NCI-H2081 (cell line): ENCODE data around the gene HADH.
"Not testable (repeated sequence)": the region's sequence is repeated elsewhere in the genome, so short reads cannot be mapped to it uniquely, and the experiment has no call there.

ENCODE experiments used
- DNase-seq, 2 experiments: peaks; one replicate each; lab custom pipeline; 2025; lab: John Stamatoyannopoulos, UW

Gene HADH

DNA sequence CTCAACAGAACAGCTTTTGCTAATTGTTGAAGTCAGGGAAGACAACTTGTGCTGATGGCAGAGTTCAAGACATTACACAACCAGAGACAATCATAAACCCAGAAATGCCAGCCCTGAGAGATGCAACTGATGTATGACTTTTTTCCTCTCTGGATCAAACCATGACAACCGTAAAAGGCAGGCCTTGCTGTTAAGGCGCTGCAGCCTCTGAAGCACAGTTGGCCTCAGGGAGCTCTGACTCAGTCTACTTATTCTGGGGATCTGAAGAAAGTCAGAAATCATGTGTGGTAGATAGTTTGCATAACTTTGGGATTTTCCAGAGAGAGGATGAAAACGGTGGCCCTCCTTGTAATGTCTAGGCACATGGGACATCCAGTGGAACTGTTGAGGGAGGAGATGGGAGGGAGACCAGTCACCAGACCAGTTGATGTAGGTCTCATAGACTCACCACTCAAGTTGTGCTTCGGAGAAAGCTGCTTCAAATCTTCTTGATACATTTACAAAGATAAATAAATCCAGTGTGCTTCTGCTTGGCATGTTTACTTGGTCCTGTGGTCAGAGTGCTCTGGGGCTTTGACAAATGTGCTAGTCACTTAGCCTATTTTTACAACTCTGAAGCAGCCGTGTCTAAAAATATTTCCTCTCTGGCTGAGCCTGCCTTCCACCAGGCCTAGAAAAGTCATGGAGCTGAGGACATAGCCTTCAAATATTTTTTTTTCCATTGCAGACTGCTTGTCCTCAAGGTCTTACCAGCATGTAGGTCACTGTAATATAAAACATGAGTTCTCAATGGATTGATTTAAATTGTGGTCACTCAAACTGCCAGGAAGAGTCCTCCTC, 7.5 kb downstream of the HADH start:
- no peak for DNase-seq

DNA sequence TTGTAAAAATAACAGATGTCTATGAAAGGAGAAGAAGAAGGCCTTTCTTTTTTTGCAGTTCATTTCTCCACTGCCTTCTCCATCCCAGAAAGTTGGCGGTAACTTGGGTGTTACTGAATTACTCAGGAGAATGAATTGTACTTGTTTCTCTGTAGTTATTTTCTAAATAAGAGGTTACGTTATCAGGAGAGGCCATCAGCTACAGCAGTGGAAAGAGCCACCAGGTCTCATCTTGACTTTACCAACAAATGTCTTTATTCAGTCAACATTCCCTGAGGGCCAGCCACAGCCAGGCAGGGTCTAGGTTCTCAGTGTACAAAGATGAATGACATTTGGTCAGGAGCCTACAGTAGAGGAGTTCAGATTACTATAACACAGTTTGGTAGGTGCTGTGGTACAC, 8.1 kb downstream of the HADH start:
- DNase-seq: no peak

DNA sequence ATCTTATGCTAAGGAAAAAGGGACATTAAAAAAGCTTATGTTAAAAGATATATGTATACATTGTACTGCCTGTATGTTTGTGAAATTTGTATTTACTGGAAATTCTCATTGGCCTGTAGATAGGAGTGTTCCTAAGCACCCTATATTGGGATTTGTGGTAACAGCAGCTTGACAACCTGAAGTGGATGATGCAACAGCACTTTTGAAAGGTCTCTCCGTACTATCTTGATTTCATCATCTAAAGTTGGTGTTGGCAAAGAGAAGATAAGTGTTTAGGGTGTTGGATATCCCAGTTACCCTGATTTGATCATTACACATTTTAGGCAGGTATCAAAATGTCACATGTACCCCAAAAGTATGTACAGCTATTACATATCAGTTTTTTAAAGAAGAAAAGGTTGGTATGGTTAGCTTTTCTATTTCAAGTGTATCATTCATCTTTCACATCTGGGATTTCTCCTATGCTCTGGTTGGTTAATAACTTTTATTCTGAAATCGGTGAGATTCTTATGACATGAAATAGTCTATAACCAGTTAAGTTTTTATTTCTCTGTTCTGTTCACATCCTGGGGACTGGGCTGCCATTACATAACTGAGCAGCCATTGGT, 10.3 kb downstream of the HADH start:
- no peak for DNase-seq

DNA sequence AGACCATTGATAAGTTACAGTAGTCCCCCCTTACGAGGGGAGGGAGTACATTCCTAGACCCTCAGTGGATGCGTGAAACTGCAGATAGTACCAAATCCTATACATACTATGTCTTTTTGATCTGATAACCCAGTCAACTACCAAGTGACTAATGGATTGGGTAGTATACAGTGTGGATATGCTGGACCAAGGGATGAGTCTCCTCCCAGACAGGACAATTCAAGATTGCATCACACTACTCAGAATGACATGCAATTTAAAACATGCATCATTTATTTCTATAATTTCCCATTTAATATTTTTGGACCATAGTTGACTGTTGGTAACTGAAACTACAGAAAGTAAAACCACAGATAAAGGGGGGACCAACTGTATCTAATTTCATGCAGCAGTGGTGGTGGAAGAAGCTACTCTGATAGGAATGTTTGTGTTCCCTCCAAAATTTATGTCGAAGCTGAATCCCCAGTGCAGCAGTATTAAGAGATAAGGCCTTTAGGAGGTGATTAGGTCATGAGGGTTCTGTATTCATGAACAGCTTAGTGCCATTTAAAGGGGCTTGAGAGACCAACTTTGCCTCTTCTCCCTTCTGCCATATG, 11.9 kb downstream of the HADH start:
- DNase-seq: no peak

DNA sequence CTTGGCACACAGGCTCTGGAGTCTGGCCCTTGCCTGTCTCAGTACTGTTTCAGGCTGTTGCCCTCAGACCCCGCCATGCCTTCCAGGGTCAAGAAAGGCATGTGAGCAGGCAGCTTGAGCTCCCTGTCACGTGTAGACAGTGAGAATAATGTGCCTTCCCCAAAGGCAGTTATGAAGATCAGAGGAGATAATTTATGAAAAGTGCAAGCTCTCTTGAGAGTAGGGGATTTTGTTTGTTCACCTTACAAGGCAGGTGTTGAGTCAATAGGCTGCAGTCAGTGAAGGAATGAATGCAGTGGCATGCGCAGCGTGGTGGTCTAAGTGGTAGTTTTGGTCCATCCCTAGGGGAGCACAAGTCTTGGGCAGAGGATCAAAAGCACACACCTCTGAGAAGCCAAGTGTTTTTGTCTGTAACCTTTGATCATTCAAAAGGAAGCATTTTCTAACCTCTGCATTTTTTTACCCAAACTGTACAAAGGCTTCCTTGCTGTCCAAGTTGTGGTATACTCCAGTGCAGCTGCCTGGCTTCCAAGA, 14.4 kb downstream of the HADH start:
- DNase-seq: no peak

DNA sequence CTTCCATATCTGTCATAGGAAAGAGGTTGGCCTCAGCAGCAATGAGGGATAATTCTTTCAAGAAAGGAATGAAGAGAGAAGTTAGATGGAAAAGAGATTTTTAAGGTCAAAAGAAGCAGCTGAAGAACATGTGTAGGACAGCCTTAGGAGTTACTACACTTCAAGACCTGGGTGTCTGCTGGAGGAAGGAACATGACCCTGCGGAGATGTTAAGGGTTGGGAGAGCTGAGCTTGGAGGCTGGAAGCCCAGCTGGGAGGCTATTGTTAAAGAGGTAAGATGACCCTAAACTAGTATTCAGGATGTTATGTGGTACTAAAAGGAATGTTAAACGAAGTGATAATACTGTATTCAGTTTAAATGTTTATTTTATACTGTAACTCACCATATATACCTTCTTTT, 15.0 kb downstream of the HADH start:
- DNase-seq: no peak

DNA sequence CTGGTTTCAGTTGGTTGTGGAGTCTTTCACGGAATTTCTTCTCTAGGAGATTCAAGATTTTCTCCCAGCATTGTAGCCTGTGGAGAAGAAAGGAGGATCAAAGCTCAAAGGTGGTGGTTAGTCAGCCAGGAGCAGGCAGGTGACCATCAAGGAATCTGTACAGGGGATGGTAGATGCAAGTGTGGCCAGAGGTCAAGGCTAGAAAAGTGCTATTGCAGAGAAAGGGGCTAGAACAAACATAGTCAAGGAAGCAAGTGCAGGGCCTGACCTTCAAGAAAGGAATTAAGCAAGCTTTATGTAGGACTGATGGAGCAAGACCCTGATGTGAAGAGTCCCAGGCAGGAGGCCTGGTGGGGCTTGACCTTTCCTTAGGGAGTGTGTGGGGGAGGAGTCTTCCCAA, 16.1 kb downstream of the HADH start:
- DNase-seq: no peak

DNA sequence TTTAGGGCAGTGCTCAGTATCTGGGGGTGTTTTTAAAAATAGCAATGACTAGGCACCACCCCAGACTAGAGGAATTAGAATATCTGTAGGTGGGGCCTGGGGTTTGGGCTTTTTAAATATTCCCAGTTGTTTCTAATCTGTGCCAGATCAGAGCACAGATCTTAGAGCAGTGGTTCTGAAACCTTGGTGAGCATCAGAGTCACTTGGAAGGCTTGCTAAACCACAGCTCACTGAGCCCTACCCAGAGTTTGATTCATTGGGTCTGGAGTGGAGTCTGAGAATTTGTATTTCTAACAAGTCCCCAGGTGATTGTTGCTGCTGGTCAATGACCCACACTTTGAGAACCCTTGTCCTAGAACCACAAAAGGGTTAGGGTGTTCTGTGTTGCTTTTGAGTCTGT, 16.7 kb downstream of the HADH start:
- no peak for DNase-seq

DNA sequence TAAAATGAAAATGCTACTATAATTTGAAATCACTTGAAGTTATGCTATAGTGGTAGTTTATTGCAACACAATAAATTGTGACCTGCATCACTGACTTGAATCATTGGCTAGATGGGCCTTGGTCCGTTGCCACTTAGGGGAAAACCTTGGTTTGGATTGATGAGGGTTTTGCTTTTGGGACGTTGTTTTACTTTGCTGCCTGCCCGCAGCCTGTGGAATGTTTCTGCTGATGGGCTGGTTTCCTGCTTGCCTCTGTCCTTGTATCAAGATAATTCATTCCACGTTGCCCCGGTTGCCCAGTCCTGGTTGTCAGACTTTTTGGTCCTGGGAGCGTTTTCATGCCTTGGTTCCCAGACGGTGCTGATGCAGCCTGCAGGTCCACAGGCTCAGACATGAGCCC, 18.3 kb downstream of the HADH start:
- no peak for DNase-seq

DNA sequence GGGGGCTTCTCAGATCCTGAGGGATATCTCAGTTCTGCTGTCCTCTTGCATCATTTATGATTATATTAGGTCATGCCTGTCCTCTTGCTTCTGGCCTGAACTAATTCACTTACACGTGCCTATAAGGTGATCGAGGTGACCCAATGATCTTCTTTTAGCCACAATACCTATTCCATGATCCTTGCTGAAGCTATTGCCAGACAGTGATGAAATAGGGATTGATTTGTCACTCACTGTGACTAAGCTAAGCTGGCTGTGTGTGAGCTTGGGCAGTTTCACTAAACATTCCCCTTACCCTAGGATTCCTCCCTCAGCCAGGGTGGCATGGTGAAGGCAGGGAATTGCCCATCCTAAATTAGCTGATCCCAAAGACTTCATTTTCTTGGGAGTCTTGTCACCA, 19.0 kb downstream of the HADH start:
- DNase-seq: no peak

DNA sequence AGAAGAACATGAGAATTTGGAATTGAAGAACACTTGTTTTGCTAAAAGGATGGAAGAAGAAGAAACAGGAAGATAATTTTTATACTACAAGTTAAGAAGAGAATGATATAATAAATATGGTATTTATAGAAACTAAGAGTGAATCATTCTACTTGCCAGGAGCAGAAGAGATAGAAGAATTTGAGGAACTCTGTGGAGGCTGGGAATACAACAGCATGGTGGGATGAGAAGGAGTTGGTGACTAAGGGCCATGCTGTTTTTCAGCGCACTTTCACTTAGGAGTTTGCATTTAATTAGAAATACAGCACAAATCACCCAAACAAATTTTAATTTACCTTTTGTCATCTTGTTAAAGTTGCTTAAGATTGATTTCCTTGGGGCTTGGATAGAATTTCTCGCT, 20.5 kb downstream of the HADH start:
- DNase-seq: no peak

DNA sequence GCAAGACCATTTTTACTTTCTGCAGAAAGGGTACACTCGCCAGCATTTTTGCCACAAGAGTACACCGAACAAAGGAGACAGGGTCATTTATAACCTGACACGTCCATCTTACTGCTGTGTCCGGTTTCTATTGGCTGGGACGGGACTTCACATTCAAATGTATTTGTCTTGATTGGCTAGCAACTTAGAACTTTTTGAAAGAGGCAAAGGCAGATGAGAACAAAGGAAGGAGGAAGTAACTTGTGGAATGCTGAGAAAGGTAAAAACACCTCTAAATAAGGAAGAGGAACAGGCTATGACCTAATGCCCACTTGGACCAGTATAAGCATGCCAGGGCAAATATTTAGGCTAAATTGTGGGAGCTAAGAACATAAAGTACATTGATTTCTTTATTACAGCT, 22.7 kb downstream of the HADH start:
- DNase-seq: not testable (repeated sequence)

DNA sequence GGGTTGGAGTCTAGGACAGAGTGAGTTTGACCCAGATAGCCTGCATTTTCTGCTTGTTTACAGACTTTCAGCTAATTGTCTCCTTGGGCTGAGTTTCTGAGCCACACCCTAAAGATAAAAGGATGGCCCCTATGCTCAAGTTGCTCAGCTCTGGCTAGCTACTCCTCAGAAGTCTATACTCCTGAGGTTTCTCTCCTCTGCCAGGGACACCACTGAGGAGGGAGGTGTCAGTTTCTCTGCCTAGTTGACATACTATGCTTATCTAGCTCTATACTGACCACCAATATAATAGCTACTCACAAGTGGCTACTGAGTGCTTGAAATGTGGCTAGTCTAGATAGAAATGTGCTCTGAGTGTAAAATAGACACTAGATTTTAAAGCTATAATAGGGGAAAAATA, 23.6 kb downstream of the HADH start:
- DNase-seq: no peak

DNA sequence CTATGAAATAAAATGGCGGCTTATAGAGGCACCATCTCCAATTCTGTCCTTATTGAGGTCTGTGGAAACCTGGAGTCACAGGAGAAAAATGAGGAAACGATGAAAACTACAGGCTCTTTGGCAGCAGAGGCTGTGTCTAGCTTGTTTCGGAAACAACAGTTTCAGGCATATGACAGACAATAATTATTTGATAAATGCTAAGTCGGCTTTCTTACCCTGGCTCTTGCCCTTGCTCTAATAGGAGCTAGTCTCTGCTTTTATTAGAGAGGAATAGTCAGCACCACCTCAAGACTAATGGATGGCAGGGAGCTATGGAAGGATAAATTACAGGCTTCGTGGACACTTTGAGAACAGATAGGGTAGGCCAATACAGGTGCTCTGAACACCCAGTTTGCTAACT, 24.3 kb downstream of the HADH start:
- no peak for DNase-seq

DNA sequence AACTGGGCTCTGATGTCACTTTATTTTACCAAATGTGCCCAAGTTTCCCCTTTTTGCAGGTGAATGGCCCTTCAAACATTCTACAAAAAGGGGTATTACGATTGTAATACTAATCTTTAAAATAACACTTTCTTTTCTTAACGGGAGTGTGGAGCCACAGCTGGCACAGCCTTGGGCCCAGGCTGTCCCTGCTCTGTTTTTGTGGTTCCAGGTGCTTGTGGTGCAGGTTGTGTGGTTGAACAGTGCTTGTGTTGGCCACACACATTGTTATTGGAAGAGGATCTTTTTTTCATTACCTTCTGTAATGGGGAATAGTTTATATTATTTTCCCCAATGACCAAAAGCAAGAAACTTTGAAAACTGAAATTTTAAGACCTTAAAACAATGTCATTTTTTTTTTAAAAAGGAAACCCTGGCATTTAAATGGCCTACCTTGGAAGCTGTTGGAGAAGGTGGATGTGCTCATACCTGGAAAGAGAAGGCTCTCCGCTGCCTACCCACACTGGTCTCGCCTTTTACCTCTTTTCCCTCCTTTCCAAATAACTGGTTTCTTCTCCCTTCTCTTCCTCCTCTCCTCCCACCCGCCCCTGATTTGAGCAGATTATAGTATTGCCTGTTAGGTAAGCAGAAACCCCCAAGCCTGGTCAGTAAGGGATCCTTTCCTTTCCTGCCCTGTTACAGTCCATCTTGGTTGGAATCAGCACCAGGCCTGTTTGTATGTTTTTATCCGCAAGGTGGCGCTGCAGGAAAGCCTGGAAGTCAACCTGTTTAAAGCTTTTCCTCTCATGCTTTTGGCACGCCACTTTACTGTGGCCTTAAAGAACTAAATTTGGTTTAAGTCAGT, 28.6 kb downstream of the HADH start:
- DNase-seq: peak; percentile 35 to 64

DNA sequence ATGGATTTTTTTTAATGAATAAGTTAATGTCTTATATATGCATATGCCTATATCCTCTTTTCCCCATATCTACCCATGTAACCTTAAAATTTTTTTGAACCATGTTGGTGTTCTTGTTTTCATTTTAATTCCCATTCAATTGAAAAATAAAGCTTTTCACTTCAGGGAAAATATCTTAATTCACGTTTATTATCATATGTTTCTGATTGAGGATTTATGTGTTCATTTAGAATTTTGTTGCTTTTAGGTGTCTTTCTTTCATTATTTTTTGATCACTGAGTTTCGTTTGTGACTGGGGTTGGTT, 29.1 kb downstream of the HADH start:
- no peak for DNase-seq

DNA sequence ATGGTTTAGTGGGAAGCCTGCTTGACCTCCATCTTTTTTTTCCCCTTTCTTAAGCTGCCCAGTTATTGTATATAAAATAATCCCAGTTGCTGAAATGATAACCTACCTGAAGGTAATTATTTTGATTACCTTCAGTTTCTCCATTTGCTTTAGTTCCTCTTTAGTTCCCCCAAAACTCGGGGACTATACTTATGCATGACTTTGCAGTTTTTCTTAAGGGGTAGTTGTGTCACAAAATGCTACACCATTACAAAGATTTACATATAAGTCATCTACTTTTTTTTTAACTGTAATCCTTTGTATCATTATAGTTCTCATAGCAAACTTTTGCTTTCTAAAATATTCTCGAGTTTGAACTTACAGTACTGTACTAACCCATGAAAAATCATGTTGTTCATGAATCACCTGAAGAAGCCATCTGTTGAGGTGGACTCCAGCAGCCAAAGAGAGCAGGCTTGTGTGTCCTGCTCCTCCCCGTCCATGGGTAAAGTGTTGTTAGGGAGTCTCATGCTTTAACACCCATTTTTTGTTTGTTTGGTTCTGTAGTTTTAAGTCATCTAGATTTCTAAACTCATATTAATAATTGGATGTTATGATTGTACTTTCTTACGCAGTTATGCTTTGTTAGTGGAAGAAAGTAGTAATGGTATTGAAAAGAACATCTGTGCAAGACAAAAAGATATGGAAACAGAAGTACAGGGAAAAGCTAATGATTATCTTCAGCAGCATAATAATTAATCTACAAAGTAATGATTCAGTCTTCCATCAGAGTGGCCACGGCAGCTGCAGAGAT, 34.6 kb downstream of the HADH start:
- DNase-seq: no peak

DNA sequence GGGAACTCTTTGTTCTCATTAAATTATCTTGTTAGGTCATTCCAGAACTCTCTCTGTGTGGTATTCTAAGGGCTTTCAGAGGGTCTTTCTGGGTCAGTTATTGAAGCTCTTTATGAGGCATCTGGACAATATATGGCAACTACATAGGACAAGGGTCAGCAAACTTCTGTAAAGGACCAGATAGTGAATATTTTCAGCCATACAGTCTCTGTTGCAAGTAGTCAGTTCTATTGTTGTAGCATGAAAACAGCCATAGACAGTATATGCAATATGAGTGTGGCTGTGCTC, 35.1 kb downstream of the HADH start:
- DNase-seq: no peak

DNA sequence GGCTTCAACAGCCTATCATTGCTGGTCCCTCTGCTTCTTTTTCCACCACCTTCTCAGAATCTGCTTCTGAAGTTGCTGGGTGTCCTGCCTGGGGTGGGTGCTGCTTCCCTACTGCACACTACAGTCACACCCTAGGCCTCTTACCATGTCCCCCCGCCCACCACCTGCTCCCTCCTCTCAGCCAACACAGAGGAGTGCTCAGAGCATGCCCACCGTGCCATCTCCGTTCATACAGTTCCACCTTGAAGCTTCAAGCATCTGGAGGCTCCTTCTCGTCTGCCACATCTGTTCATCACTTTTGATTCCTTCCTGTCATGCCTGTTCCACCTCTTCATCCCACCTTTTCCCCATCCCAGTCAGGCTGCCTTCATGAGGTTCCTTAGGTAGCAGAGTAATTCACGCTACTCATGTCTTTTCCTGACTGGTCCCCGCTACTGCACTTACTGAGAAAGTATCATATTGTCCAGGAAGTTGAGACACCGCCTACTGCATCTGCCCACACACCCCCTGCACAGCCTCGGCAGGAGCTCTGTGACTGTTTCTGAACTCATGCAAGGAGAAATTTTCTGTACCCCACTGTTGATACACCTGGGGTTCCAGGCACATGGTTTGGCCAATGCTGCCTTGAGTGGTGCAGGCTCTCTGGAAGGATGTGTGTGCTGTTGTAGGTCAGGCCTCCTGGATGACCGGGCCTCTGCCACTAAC, 39.5 kb downstream of the HADH start:
- no peak for DNase-seq

DNA sequence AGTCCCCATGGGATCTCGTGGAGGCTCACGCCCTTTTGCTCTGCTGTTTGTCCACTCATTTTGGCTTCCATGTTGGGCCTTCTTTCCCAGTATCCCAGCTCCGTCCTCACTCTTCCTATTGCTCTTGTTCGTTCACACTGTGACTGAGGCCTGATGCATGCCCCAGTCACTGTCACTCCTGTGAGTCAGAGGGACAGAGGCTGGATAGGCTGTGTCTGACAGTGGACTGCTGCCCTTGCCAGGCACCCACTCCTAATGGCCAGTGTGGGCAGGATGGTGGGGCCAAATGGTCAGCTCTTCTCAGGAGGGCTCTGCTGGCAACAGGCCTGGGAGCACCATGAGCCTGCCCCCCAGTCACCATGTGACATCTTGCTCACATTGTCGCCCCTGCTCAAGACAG, 40.0 kb downstream of the HADH start:
- DNase-seq: no peak

DNA sequence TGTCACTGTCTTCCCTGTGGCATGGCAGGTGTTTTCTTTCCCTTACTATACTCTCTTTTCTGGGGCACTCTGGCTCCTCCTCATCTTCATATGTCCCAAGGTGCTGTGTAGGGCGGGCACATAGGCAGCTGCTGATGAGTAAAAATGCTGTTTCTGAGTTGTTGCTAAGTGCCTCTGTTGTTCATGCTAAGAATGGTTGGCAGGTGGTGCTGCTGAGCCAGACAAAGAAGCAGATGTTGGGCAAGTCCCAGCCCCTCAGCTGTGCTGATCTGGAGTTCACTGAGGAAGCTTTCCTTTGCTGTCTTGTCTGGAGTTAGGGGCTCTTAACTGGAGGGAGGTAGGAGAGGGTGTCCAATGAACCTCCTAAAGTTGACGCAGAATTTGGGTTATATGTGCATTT, 40.6 kb downstream of the HADH start:
- peak in 1 of 2 experiments; percentile 26 for DNase-seq
